ENCODE data around the gene NDST3.
"Not testable (repeated sequence)": the region's sequence is repeated elsewhere in the genome, so short reads cannot be mapped to it uniquely, and the experiment has no call there.

NDST3 gene

DNA sequence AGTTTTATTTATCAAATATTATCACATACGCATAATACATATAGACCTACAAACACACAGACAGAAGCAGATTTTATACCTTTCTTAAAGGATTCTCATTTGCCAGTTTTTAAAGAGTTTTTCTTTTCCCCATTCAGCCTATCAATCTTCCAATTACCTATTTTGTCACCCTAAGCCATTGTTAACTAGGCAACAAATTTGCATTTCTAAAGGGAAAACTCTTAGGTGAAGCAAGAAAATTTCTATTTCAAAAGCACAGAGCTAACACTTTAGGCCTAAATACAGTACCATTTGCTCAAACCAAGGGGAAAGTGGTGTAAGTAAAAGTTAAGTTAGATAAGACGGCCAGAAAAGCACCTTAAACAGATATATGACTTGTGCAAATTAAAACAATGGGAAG is 156.6 kb downstream of the NDST3 start:
- DNase-seq: no peak

DNA sequence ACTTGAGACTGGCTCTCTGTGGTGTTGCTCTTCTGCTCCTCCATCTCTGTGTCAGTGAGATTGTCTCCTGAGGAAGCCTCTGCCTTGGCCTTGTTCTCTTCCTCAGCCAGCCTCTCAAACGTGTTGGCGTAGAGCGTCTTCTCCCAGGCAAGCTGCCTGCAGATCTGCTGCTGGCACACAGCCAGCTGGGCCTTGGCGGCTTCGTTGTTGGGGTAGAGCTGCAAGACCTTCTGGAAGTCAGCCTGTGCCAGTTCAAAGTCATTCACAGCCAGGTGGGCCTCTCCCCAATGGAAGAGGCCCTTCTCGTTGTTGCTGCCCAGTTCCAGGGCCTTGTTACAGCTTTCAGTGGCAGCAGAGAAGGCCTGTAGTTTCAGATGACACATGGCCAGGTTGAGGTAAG is 159.1 kb downstream of the NDST3 start:
- DNase-seq: no peak

- no peak for DNase-seq
Observed at GRCh38 chr4:118206627-118207026, 172.3 kb downstream of the NDST3 start.

DNA sequence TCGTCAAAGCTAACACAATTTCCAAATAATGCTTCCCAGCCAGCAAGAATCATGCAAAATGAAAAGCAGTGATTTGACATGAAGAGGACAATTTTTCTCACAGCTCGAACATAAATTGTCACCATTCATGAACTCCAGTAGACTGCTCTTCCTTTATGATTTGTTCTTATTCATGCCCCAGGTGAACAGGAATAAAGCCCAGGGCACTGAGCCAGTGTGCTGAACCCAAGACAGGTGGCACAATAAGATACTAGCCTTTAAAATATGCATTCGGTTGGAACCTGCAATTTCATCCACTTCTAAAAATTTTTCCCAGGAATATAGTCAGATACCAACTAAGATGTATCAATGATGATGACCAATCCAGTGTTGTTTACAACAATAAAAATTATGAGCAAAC is 178.8 kb downstream of the NDST3 start:
- DNase-seq: no peak

DNA sequence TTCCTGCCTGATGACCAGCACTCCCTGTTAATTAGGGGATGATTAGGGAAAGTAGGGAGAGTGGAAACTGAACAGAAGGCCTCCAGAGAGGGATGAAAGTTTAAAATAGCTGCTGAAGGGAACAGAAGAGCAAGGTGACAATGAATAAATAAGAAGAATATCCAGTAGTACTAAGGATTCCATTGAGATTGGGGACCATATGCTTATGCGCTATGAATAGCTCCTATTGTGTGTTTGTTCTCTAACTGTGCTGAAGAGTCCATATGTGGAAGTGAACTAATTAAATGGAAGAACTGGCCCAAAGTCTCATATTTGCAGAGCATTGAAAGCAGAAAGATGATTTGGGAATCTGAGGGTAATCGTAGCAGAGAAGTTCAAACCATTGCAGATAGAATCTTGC is 181.5 kb downstream of the NDST3 start:
- no peak for DNase-seq

- no peak for DNase-seq
Observed at GRCh38 chr4:118221227-118221800, 187.0 kb downstream of the NDST3 start.

GRCh38 chr4:118224243-118224829 is 190.1 kb downstream of the NDST3 start:
- peak; percentile 51 for DNase-seq

DNA sequence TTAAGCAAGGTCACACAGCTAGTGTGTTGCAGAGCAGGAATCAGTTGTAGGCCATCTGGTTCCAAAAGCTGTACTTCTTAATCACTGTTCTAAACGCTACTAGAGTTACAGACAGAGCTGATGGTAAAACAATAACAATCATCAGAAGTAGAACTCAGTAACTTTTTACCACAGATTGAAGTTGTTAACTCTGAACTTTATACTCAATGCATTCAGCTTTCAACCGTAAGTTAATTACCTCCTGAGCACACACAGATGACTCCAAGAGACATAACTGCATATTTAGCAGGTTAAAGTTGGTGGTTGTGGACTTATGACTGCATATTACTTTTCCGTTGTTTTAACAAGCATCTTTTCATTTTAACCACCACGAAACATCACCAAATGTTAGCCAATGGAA is 191.2 kb downstream of the NDST3 start:
- DNase-seq: no peak

- no peak for DNase-seq
Observed at GRCh38 chr4:118226311-118227010, 192.2 kb downstream of the NDST3 start.

- no peak for DNase-seq
Observed at GRCh38 chr4:118235566-118236120, 201.4 kb downstream of the NDST3 start.

DNA sequence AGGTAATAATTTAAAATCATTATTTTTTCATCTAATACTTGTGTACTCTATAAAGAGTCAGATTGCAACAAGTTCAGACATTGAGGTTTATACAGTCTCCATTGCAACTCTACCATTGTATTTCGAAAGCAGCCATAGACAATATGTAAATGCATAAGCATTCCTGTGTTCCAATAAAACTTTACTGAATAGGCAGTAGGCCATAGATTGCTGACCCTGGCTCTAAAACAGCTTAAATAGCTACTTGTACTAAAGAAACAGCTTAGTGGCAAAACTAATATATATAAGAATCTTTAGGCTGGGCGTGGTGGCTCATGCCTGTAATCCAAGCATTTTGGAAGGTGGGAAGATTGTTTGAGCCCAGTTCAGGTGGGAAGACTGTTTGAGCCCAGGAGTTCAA is 203.2 kb downstream of the NDST3 start:
- DNase-seq: no peak

DNA sequence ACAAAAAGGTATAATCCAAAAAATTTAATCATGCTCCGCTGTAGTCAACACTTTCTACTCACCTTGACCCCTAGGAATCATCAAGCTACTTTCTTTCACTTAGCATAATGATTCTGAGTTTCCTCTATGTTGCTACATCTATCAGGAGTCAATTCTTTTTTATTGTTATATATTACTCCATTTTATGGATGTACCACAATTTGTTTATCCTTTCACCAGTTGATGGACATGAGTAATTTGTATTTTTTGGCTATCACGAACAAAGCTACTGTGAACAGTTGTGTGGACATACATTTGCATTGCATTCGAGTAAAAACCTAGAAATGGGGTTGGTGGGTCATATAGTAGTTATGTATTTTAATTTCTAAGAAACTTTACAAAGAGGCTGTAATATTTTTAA is 215.6 kb downstream of the NDST3 start:
- DNase-seq: no peak

- no peak for DNase-seq
Observed at GRCh38 chr4:118254368-118254767, 220.1 kb downstream of the NDST3 start.

GRCh38 chr4:118259111-118259510 is 224.8 kb downstream of the NDST3 start:
- no peak for DNase-seq

GRCh38 chr4:118260309-118260708 is 226.0 kb downstream of the NDST3 start:
- no peak for DNase-seq

DNA sequence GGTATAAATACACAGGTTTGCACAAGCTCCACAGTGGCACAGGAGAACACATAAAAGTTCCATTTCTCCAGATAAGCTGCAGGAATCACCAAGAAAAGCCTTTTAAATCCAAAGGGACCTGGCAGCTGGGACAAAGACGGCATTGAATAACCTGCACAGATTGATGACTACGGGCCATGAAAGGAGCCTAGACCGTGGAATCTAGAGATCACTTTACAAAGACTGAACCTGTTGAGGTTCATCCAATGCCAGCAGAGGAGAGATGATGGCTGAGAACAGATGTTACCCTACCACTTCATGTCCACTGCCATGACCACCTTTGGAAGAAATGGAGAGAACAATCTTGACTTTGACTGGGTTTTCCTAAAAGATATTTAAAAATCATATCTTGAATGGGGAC is 229.8 kb downstream of the NDST3 start:
- no peak for DNase-seq

GRCh38 chr4:118265312-118266144 is 231.2 kb downstream of the NDST3 start:
- peak; percentile 54 for DNase-seq

DNA sequence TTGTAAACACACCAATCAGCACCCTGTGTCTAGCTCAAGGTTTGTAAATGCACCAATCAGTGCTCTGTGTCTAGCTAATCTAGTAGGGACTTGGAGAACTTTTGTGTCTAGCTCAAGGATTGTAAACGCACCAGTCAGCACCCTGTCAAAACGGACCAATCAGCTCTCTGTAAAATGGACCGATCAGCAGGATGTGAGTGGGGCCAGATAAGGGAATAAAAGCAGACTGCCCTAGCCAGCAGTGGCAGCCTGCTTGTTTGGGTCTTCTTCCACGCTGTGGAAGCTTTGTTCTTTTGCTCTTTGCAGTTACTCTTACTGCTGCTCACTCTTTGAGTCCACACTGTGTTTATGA is 231.8 kb downstream of the NDST3 start:
- DNase-seq: not testable (repeated sequence)

- no peak for DNase-seq
Observed at GRCh38 chr4:118268780-118269179, 234.5 kb downstream of the NDST3 start.

GRCh38 chr4:118270492-118270891 is 236.2 kb downstream of the NDST3 start:
- DNase-seq: peak; percentile 67

- DNase-seq: no peak
Observed at GRCh38 chr4:118271788-118272187, 237.5 kb downstream of the NDST3 start.

DNA sequence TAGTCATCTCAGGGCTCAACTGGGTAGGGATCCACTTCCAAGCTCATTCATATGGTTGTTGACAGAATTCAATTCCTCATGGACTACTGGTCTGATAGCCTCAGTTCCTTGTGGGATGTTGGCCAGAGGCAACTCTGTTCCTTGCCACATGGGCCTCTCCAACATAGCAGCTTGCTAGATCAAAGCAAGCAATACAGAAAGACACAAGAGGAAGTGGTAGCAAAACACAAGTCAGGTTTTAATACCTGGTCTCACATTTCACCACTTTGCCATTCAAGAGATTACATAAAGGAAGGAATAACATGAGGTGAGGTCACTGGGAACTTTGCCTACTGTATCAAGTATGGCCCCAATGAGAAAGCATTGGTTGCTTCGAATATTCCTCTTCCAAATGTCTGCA is 239.4 kb downstream of the NDST3 start:
- no peak for DNase-seq

GRCh38 chr4:118276580-118276979 is 242.3 kb downstream of the NDST3 start:
- no peak for DNase-seq

DNA sequence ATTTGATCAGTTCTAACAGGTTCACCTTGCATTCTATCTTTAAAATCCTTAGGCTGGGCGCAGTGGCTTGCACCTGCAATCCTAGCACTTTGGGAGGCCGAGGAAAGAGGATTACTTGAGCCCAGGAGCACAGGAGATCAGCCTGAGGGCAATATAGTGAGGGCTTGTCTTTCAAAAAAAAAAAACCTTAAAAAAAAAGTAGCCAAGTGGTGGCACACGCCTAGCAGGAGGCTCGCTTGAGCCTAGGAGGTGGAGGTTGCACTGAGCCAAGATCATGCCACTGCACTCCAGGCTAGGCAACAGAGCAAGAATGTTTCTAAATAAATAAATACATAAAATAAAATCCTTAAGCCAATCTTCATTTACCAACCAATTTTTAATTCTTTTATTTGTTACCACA is 243.0 kb downstream of the NDST3 start:
- no peak for DNase-seq
